T-helper 17 cell (primary cell): ENCODE data around the gene MAP2K3. TPM values are rescaled to one million over a fixed set of nuclear protein-coding genes. Genes with fewer than 3 reads are reported as not detected.
"Not testable (repeated sequence)": the region's sequence is repeated elsewhere in the genome, so short reads cannot be mapped to it uniquely, and the experiment has no call there.

Experiments used
- ATAC-seq: fragments of 150-1000 bp; cut with Tn5 transposase; 2 replicates; pipeline ENCODE4 v1.10.0; 2021; ENCODE audit warnings: mild to moderate bottlenecking, moderate library complexity
- DNase-seq, 3 donors: peaks; one replicate each; pipeline versions ENCODE4 v3.0.0 to v3.0.0-alpha.2; 2020 to 2021
- H3K9me3 ChIP-seq: one replicate; pipeline ENCODE4 v1.7.0; 2013; ENCODE audit warnings: low read length, mild to moderate bottlenecking; ENCODE audit not compliant: control insufficient read depth, poor library complexity, severe bottlenecking
- H3K27ac Mint-ChIP-seq: one replicate; pipeline ENCODE4 v1.8.0; 2022; ENCODE audit warnings: mild to moderate bottlenecking, moderate library complexity, mixed read lengths
- H3K27me3 Mint-ChIP-seq: one replicate; pipeline ENCODE4 v1.8.0; 2022; ENCODE audit warnings: mixed read lengths
- H3K36me3 Mint-ChIP-seq: one replicate; pipeline ENCODE4 v1.8.0; 2022; ENCODE audit warnings: low read depth, mixed read lengths
- H3K4me1 Mint-ChIP-seq: one replicate; pipeline ENCODE4 v1.8.0; 2022; ENCODE audit warnings: mild to moderate bottlenecking, mixed read lengths
- H3K4me3 Mint-ChIP-seq: one replicate; pipeline ENCODE4 v1.8.0; 2022; ENCODE audit warnings: mild to moderate bottlenecking, moderate library complexity, mixed read lengths
- total RNA-seq, 4 donors: library from RNA in 2 of 4; stranded (reverse) in 2 of 4; gene quantifications; one replicate each; pipeline ENCODE4 v1.2.3 and lab custom pipeline; 2022 to 2026

MAP2K3 gene
- total RNA-seq, 2 donors from 2014 or later: 61.2 to 73.0 TPM

- DNase-seq (no peak), ATAC-seq (no peak)
- H3K36me3 Mint-ChIP-seq: no peaks in the 10 kb centered on the region
- H3K4me3 Mint-ChIP-seq: no peak overlapping the region
- H3K27me3 Mint-ChIP-seq: peaks cover 5% of the 10 kb centered on the region
- no peaks in the 10 kb centered on the region for H3K9me3 ChIP-seq
- no peaks in the 10 kb centered on the region for H3K4me1 Mint-ChIP-seq
- no peak overlapping the region for H3K27ac Mint-ChIP-seq
Observed at GRCh38 chr17:21339011-21339410, 54.5 kb downstream of the MAP2K3 start.

- not testable (repeated sequence) for H3K36me3 Mint-ChIP-seq, H3K27me3 Mint-ChIP-seq, H3K4me3 Mint-ChIP-seq, DNase-seq, H3K4me1 Mint-ChIP-seq, ATAC-seq, H3K27ac Mint-ChIP-seq, H3K9me3 ChIP-seq
Observed at GRCh38 chr17:21339571-21339970, 55.1 kb downstream of the MAP2K3 start.

GRCh38 chr17:21340407-21340806 lies 55.9 kb downstream of the MAP2K3 start:
- not testable (repeated sequence) for H3K36me3 Mint-ChIP-seq, H3K9me3 ChIP-seq, DNase-seq, H3K27me3 Mint-ChIP-seq, ATAC-seq, H3K4me3 Mint-ChIP-seq, H3K4me1 Mint-ChIP-seq, H3K27ac Mint-ChIP-seq

GRCh38 chr17:21341279-21341678 lies 56.8 kb downstream of the MAP2K3 start:
- not testable (repeated sequence) for H3K4me1 Mint-ChIP-seq, H3K27me3 Mint-ChIP-seq, H3K9me3 ChIP-seq, H3K27ac Mint-ChIP-seq, H3K4me3 Mint-ChIP-seq, ATAC-seq, DNase-seq, H3K36me3 Mint-ChIP-seq

- not testable (repeated sequence) for H3K4me1 Mint-ChIP-seq, H3K9me3 ChIP-seq, ATAC-seq, DNase-seq, H3K36me3 Mint-ChIP-seq, H3K27me3 Mint-ChIP-seq, H3K27ac Mint-ChIP-seq, H3K4me3 Mint-ChIP-seq
Observed at GRCh38 chr17:21341925-21342540, 57.5 kb downstream of the MAP2K3 start.

- ATAC-seq, H3K36me3 Mint-ChIP-seq: not testable (repeated sequence)
Observed at GRCh38 chr17:21343061-21343949, 58.8 kb downstream of the MAP2K3 start.

GRCh38 chr17:21344801-21345200 lies 60.3 kb downstream of the MAP2K3 start:
- not testable (repeated sequence) for H3K27ac Mint-ChIP-seq, DNase-seq, H3K27me3 Mint-ChIP-seq, H3K9me3 ChIP-seq, ATAC-seq, H3K4me1 Mint-ChIP-seq, H3K36me3 Mint-ChIP-seq, H3K4me3 Mint-ChIP-seq

More at GRCh38 chr17:21343061-21343949, 58.8 kb downstream of the MAP2K3 start:
- DNase-seq, H3K27me3 Mint-ChIP-seq, H3K4me1 Mint-ChIP-seq, H3K27ac Mint-ChIP-seq, H3K4me3 Mint-ChIP-seq, H3K9me3 ChIP-seq: not testable (repeated sequence)

GRCh38 chr17:21345236-21345635 lies 60.7 kb downstream of the MAP2K3 start:
- no peak for ATAC-seq
- peaks cover 5% of the 10 kb centered on the region for H3K27me3 Mint-ChIP-seq

GRCh38 chr17:21346107-21346506 lies 61.6 kb downstream of the MAP2K3 start:
- not testable (repeated sequence) for ATAC-seq, H3K9me3 ChIP-seq, H3K4me1 Mint-ChIP-seq

More at GRCh38 chr17:21345236-21345635, 60.7 kb downstream of the MAP2K3 start:
- no peak overlapping the region for H3K27ac Mint-ChIP-seq
- no peak for DNase-seq
- no peaks in the 10 kb centered on the region for H3K36me3 Mint-ChIP-seq
- no peaks in the 10 kb centered on the region for H3K9me3 ChIP-seq
- peaks cover 4% of the 10 kb centered on the region for H3K4me1 Mint-ChIP-seq
- no peak overlapping the region for H3K4me3 Mint-ChIP-seq

GRCh38 chr17:21346651-21347250 lies 62.2 kb downstream of the MAP2K3 start:
- not testable (repeated sequence) for H3K27ac Mint-ChIP-seq, ATAC-seq, H3K4me3 Mint-ChIP-seq, H3K4me1 Mint-ChIP-seq, H3K9me3 ChIP-seq, H3K36me3 Mint-ChIP-seq, H3K27me3 Mint-ChIP-seq, DNase-seq

More at GRCh38 chr17:21346107-21346506, 61.6 kb downstream of the MAP2K3 start:
- not testable (repeated sequence) for DNase-seq, H3K27me3 Mint-ChIP-seq, H3K4me3 Mint-ChIP-seq, H3K36me3 Mint-ChIP-seq, H3K27ac Mint-ChIP-seq

- not testable (repeated sequence) for H3K9me3 ChIP-seq, H3K4me1 Mint-ChIP-seq, H3K36me3 Mint-ChIP-seq, H3K27me3 Mint-ChIP-seq, ATAC-seq, H3K27ac Mint-ChIP-seq, DNase-seq, H3K4me3 Mint-ChIP-seq
Observed at GRCh38 chr17:21347660-21348059, 63.1 kb downstream of the MAP2K3 start.

GRCh38 chr17:21348081-21348925 lies 63.8 kb downstream of the MAP2K3 start:
- not testable (repeated sequence) for DNase-seq, H3K27me3 Mint-ChIP-seq, H3K27ac Mint-ChIP-seq, H3K4me3 Mint-ChIP-seq, H3K9me3 ChIP-seq, H3K4me1 Mint-ChIP-seq, H3K36me3 Mint-ChIP-seq, ATAC-seq

GRCh38 chr17:21348926-21349261 lies 64.4 kb downstream of the MAP2K3 start:
- not testable (repeated sequence) for H3K36me3 Mint-ChIP-seq, H3K4me3 Mint-ChIP-seq, ATAC-seq, H3K4me1 Mint-ChIP-seq, H3K27me3 Mint-ChIP-seq, DNase-seq, H3K9me3 ChIP-seq, H3K27ac Mint-ChIP-seq
